Trophoblast cell (in vitro differentiated cells and primary cell): ENCODE measurements around the gene GTF2I.

ENCODE experiments used
- DNase-seq, 2 donors: peaks; one replicate each; pipeline ENCODE4 v3.0.0-alpha.2; 2016
- H2AFZ ChIP-seq: 2 replicates; pipeline ENCODE4 v1.6.1; 2013; ENCODE audit warnings: low read length, moderate library complexity, mild to moderate bottlenecking; ENCODE audit not compliant: insufficient read depth, poor library complexity
- H2AK5ac ChIP-seq: 2 replicates; pipeline ENCODE4 v1.6.1; 2013; ENCODE audit warnings: mild to moderate bottlenecking, low read length
- H2BK120ac ChIP-seq: 2 replicates; pipeline ENCODE4 v1.6.1; 2013; ENCODE audit warnings: low read length, mild to moderate bottlenecking, moderate library complexity; ENCODE audit not compliant: insufficient read depth, poor library complexity
- H2BK12ac ChIP-seq: 2 replicates; pipeline ENCODE4 v1.6.1; 2013; ENCODE audit warnings: mild to moderate bottlenecking, low read length, moderate library complexity
- H2BK5ac ChIP-seq: 2 replicates; pipeline ENCODE4 v1.6.1; 2013; ENCODE audit warnings: low read length, low read depth, moderate library complexity, mild to moderate bottlenecking; ENCODE audit not compliant: poor library complexity
- H3K14ac ChIP-seq: 2 replicates; pipeline ENCODE4 v1.6.1; 2013; ENCODE audit warnings: mild to moderate bottlenecking, low read length
- H3K18ac ChIP-seq: 2 replicates; pipeline ENCODE4 v1.6.1; 2013; ENCODE audit warnings: mild to moderate bottlenecking, low read length
- H3K23ac ChIP-seq: 2 replicates; pipeline ENCODE4 v1.6.1; 2013; ENCODE audit warnings: low read length
- H3K27ac ChIP-seq: 2 replicates; pipeline ENCODE4 v1.5.1; 2013; ENCODE audit warnings: low read depth, mild to moderate bottlenecking, inconsistent platforms, low read length, moderate library complexity
- H3K27me3 ChIP-seq: 2 replicates; pipeline ENCODE4 v1.6.1; 2013; ENCODE audit warnings: inconsistent platforms, mild to moderate bottlenecking, low read length, moderate library complexity; ENCODE audit not compliant: insufficient read depth
- H3K36me3 ChIP-seq, 2 experiments: 1 replicate in 1 of 2; 2 replicates in 1 of 2; pipeline ENCODE4 v1.6.1; 2013; ENCODE audit warnings: low read length in 2 of 2, mild to moderate bottlenecking in 2 of 2, moderate library complexity in 1 of 2; ENCODE audit not compliant: insufficient read depth in 2 of 2, control insufficient read depth in 1 of 2
- H3K4ac ChIP-seq: 2 replicates; pipeline ENCODE4 v1.6.1; 2013; ENCODE audit warnings: low read depth, mild to moderate bottlenecking, low read length, moderate library complexity
- H3K4me1 ChIP-seq, 2 experiments: 1 replicate in 1 of 2; 2 replicates in 1 of 2; pipeline ENCODE4 v1.6.1; 2013; ENCODE audit warnings: low read length in 2 of 2, mild to moderate bottlenecking in 2 of 2, moderate library complexity in 1 of 2; ENCODE audit not compliant: insufficient read depth in 2 of 2, control insufficient read depth in 1 of 2
- H3K4me2 ChIP-seq: 2 replicates; pipeline ENCODE4 v1.6.1; 2013; ENCODE audit warnings: inconsistent platforms, mild to moderate bottlenecking, low read length, moderate library complexity
- H3K4me3 ChIP-seq: 2 replicates; pipeline ENCODE4 v1.5.1; 2013; ENCODE audit warnings: mild to moderate bottlenecking, low read depth, low read length, inconsistent platforms
- H3K79me1 ChIP-seq: one replicate; pipeline ENCODE4 v1.6.1; 2013; ENCODE audit warnings: low read length
- H3K79me2 ChIP-seq: 2 replicates; pipeline ENCODE4 v1.6.1; 2013; ENCODE audit warnings: low read length, mild to moderate bottlenecking; ENCODE audit not compliant: control insufficient read depth, insufficient read depth, poor library complexity
- H3K9ac ChIP-seq: 2 replicates; pipeline ENCODE4 v1.6.1; 2013; ENCODE audit warnings: mild to moderate bottlenecking, low read length
- H3K9me3 ChIP-seq: 2 replicates; pipeline ENCODE4 v1.6.1; 2013; ENCODE audit warnings: low read depth, mild to moderate bottlenecking, control low read depth, inconsistent platforms, low read length; ENCODE audit not compliant: insufficient read depth
- H4K12ac ChIP-seq: 2 replicates; pipeline ENCODE4 v1.6.1; 2013; ENCODE audit warnings: low read depth, mild to moderate bottlenecking, low read length, moderate library complexity
- H4K8ac ChIP-seq: 2 replicates; pipeline ENCODE4 v1.6.1; 2013; ENCODE audit warnings: low read depth, mild to moderate bottlenecking, low read length, moderate library complexity
- H4K91ac ChIP-seq: one replicate; pipeline ENCODE4 v1.6.1; 2013; ENCODE audit warnings: low read depth, mild to moderate bottlenecking, low read length, moderate library complexity
- WGBS: extraction: QIAGEN DNeasy Blood & Tissue Kit; methylation state at CpG from one replicate; pipeline ENCODE4 v1.1.7; 2013; ENCODE audit warnings: missing lambda C conversion rate; ENCODE audit not compliant: insufficient read length, insufficient coverage; ENCODE audit errors: extremely low coverage; 5-methylcytosine and 5-hydroxymethylcytosine counted together

Gene GTF2I

GRCh38 chr7:74683799-74684198 is 26.3 kb downstream of the GTF2I start:
- Histone ChIP-seq H3K14ac (no peak overlapping the region), H2AK5ac (no peak overlapping the region), H4K91ac (no peak overlapping the region), H3K23ac (no peak overlapping the region), H3K27ac (no peak overlapping the region), H3K9ac (no peak overlapping the region), H3K4ac (peak overlapping the region; percentile 46), H3K36me3 (peaks cover 4 to 9% of the 10 kb centered on the region in 2 experiments), H3K4me3 (no peak overlapping the region), H3K79me1 (no peaks in the 10 kb centered on the region), H3K9me3 (no peaks in the 10 kb centered on the region), H3K4me2 (no peak overlapping the region), H3K27me3 (no peaks in the 10 kb centered on the region), H3K18ac (no peak overlapping the region), H2AFZ (no peak overlapping the region), H3K4me1 (no peaks in the 10 kb centered on the region), H2BK120ac (no peak overlapping the region), H2BK12ac (no peak overlapping the region), H3K79me2 (peaks cover 13% of the 10 kb centered on the region), H2BK5ac (no peak overlapping the region), H4K8ac (no peak overlapping the region), H4K12ac (peak overlapping the region; percentile 32)
- no peak for DNase-seq
- no CpG with 5 or more reads among the region's 5 CpGs for WGBS

- Histone ChIP-seq H3K9me3 (no peaks in the 10 kb centered on the region), H3K27ac (no peak overlapping the region), H3K27me3 (no peaks in the 10 kb centered on the region), H3K79me2 (peaks cover 13% of the 10 kb centered on the region), H4K91ac (no peak overlapping the region), H3K4me1 (no peaks in the 10 kb centered on the region), H3K4me3 (no peak overlapping the region), H2AK5ac (no peak overlapping the region), H3K9ac (peak overlapping the region; percentile 58), H3K18ac (no peak overlapping the region), H2BK5ac (no peak overlapping the region), H3K14ac (no peak overlapping the region), H2BK120ac (no peak overlapping the region), H3K79me1 (no peaks in the 10 kb centered on the region), H3K36me3 (peaks cover 8 to 12% of the 10 kb centered on the region in 2 experiments), H3K4me2 (no peak overlapping the region), H3K4ac (peak overlapping the region; percentile 95), H2AFZ (no peak overlapping the region), H4K12ac (no peak overlapping the region), H2BK12ac (no peak overlapping the region), H3K23ac (no peak overlapping the region), H4K8ac (no peak overlapping the region)
- no peak for DNase-seq
- WGBS: no CpG with 5 or more reads among the region's 11 CpGs
These were observed 27.0 kb downstream of the GTF2I start for GRCh38 chr7:74684473-74684872.

GRCh38 chr7:74684921-74685320 is 27.4 kb downstream of the GTF2I start:
- H2AFZ ChIP-seq: no peak overlapping the region
- no peaks in the 10 kb centered on the region for H3K4me1 ChIP-seq
- H2BK12ac ChIP-seq: no peak overlapping the region
- no peak overlapping the region for H4K8ac ChIP-seq
- DNase-seq: peak in 1 of 2 donors; percentile 45
- no peak overlapping the region for H4K12ac ChIP-seq
- H3K4me2 ChIP-seq: no peak overlapping the region
- H2AK5ac ChIP-seq: no peak overlapping the region
- H3K18ac ChIP-seq: no peak overlapping the region
- peak overlapping the region; percentile 95 for H3K4ac ChIP-seq
- H3K9me3 ChIP-seq: no peaks in the 10 kb centered on the region
- no peak overlapping the region for H3K4me3 ChIP-seq
- peaks cover 12 to 17% of the 10 kb centered on the region in 2 experiments for H3K36me3 ChIP-seq
- H2BK120ac ChIP-seq: no peak overlapping the region
- H3K14ac ChIP-seq: no peak overlapping the region
- H3K9ac ChIP-seq: no peak overlapping the region
- H3K79me1 ChIP-seq: no peaks in the 10 kb centered on the region
- H3K79me2 ChIP-seq: peaks cover 13% of the 10 kb centered on the region
- H2BK5ac ChIP-seq: no peak overlapping the region
- no peak overlapping the region for H4K91ac ChIP-seq
- WGBS: no CpG with 5 or more reads among the region's 5 CpGs
- no peak overlapping the region for H3K27ac ChIP-seq
- H3K27me3 ChIP-seq: no peaks in the 10 kb centered on the region
- no peak overlapping the region for H3K23ac ChIP-seq

GRCh38 chr7:74690474-74690873 is 33.0 kb downstream of the GTF2I start:
- H3K23ac ChIP-seq: no peak overlapping the region
- H2BK5ac ChIP-seq: no peak overlapping the region
- H3K4me2 ChIP-seq: no peak overlapping the region

More at GRCh38 chr7:74690474-74690873, 33.0 kb downstream of the GTF2I start:
- Histone ChIP-seq H3K9me3 (peaks cover 5% of the 10 kb centered on the region), H3K27ac (no peak overlapping the region), H2BK12ac (no peak overlapping the region), H4K91ac (no peak overlapping the region), H3K79me2 (peaks cover 4% of the 10 kb centered on the region), H2AFZ (no peak overlapping the region), H3K27me3 (no peaks in the 10 kb centered on the region), H3K14ac (no peak overlapping the region), H2BK120ac (no peak overlapping the region), H3K4me1 (no peaks in the 10 kb centered on the region), H2AK5ac (no peak overlapping the region), H3K79me1 (no peaks in the 10 kb centered on the region), H3K36me3 (peaks cover 39 to 46% of the 10 kb centered on the region in 2 experiments), H4K8ac (no peak overlapping the region), H3K9ac (no peak overlapping the region), H3K4ac (no peak overlapping the region), H3K4me3 (no peak overlapping the region), H4K12ac (no peak overlapping the region), H3K18ac (no peak overlapping the region)
- DNase-seq: no peak
- no CpG with 5 or more reads among the region's 3 CpGs for WGBS
